GM23338 (cell line): ENCODE measurements around the gene NAXE. TPM values are rescaled to one million over a fixed set of nuclear protein-coding genes. Genes with fewer than 3 reads are reported as not detected.

ENCODE experiments used
- ATAC-seq: fragments of 200-7000 bp; cut with Tn5 transposase; 3 replicates; pipeline ENCODE4 v1.9.1; 2020
- DNase-seq: peaks from one replicate; pipeline ENCODE4 v3.0.0-alpha.2; 2015; ENCODE audit warnings: low spot score
- H2AFZ ChIP-seq: fragments of 200-600 bp; sonication (generic); 2 replicates; pipeline ENCODE4 v1.8.0; 2016; ENCODE audit warnings: antibody characterized with exemption, mild to moderate bottlenecking, moderate library complexity
- H3F3A ChIP-seq: fragments of 200-600 bp; sonication (generic); replicated peaks from 2 replicates; pipeline ENCODE4 v1.8.0; 2017; ENCODE audit warnings: antibody characterized with exemption, mixed run types, low read depth
- H3K27ac ChIP-seq: fragments of 200-600 bp; sonication (generic); 2 replicates; pipeline ENCODE4 v1.6.1; 2016; ENCODE audit warnings: low read depth
- H3K27me3 ChIP-seq: fragments of 200-600 bp; sonication (generic); 2 replicates; pipeline ENCODE4 v1.8.0; 2016; ENCODE audit warnings: mild to moderate bottlenecking, mixed run types, moderate library complexity; ENCODE audit not compliant: insufficient read depth
- H3K36me3 ChIP-seq: fragments of 200-600 bp; sonication (generic); 2 replicates; pipeline ENCODE4 v1.8.0; 2016; ENCODE audit warnings: mild to moderate bottlenecking; ENCODE audit not compliant: insufficient read depth
- H3K4me1 ChIP-seq: fragments of 200-600 bp; sonication (generic); 2 replicates; pipeline ENCODE4 v1.8.0; 2016; ENCODE audit warnings: mild to moderate bottlenecking, moderate library complexity; ENCODE audit not compliant: insufficient read depth
- H3K4me2 ChIP-seq: fragments of 200-600 bp; sonication (generic); 2 replicates; pipeline ENCODE4 v1.7.1; 2017; ENCODE audit warnings: mixed run types
- H3K4me3 ChIP-seq: fragments of 200-600 bp; sonication (generic); 2 replicates; pipeline ENCODE4 v1.6.1; 2016; ENCODE audit warnings: mixed run types
- H3K79me2 ChIP-seq: fragments of 200-600 bp; sonication (generic); replicated peaks from 2 replicates; pipeline ENCODE4 v1.8.0; 2017; ENCODE audit warnings: mild to moderate bottlenecking; ENCODE audit not compliant: insufficient read depth
- H3K9me2 ChIP-seq: fragments of 200-600 bp; sonication (generic); 2 replicates; pipeline ENCODE4 v1.8.0; 2017; ENCODE audit not compliant: insufficient read depth
- H4K20me1 ChIP-seq: fragments of 200-600 bp; sonication (generic); replicated peaks from 2 replicates; pipeline ENCODE4 v1.8.0; 2017; ENCODE audit warnings: mild to moderate bottlenecking; ENCODE audit not compliant: insufficient read depth
- H3K27ac Mint-ChIP-seq: 2 replicates; pipeline ENCODE4 v1.8.0; 2020; ENCODE audit warnings: inconsistent platforms, mild to moderate bottlenecking, moderate library complexity, mixed read lengths
- H3K27me3 Mint-ChIP-seq: 3 replicates; pipeline ENCODE4 v1.8.0; 2022; ENCODE audit warnings: low read depth, mild to moderate bottlenecking, moderate library complexity, mixed read lengths, inconsistent platforms; ENCODE audit not compliant: insufficient read depth, poor library complexity
- H3K36me3 Mint-ChIP-seq: 3 replicates; pipeline ENCODE4 v1.8.0; 2021; ENCODE audit warnings: low read depth, mild to moderate bottlenecking, inconsistent platforms, moderate library complexity, mixed read lengths
- H3K4me1 Mint-ChIP-seq: 3 replicates; pipeline ENCODE4 v1.8.0; 2020; ENCODE audit warnings: mild to moderate bottlenecking, inconsistent platforms, mixed read lengths
- H3K4me3 Mint-ChIP-seq: 3 replicates; pipeline ENCODE4 v1.8.0; 2021; ENCODE audit warnings: moderate library complexity, mild to moderate bottlenecking, inconsistent platforms, mixed read lengths
- H3K9me3 Mint-ChIP-seq: 3 replicates; pipeline ENCODE4 v1.8.0; 2020; ENCODE audit warnings: moderate library complexity, mild to moderate bottlenecking, inconsistent platforms, mixed read lengths
- CREB1 ChIP-seq: fragments of 250-450 bp; sonication (Bioruptor Pico); IDR thresholded peaks from 2 replicates; pipeline ENCODE4 v1.5.0; 2020; ENCODE audit warnings: low read depth, mild to moderate bottlenecking, moderate library complexity
- EZH2 ChIP-seq: fragments of 200-600 bp; sonication (generic); IDR thresholded peaks from one replicate; pipeline ENCODE4 v1.8.0; 2017; ENCODE audit warnings: antibody characterized with exemption, mild to moderate bottlenecking, low read depth; ENCODE audit not compliant: unreplicated experiment
- EZH2phosphoT487 ChIP-seq: fragments of 200-600 bp; sonication (generic); IDR thresholded peaks from one replicate; pipeline ENCODE4 v1.8.1; 2018; ENCODE audit warnings: antibody characterized with exemption; ENCODE audit not compliant: unreplicated experiment
- NANOG ChIP-seq: IDR thresholded peaks from 2 replicates; pipeline ENCODE4 v1.6.1; 2016; ENCODE audit warnings: antibody characterized with exemption, borderline replicate concordance
- POLR2AphosphoS5 ChIP-seq: IDR thresholded peaks from 2 replicates; pipeline ENCODE4 v1.6.1; 2016; ENCODE audit warnings: antibody characterized with exemption, low read depth
- STAT1 ChIP-seq: IDR thresholded peaks from one replicate; pipeline ENCODE4 v1.6.1; 2016; ENCODE audit warnings: antibody characterized with exemption; ENCODE audit not compliant: unreplicated experiment
- ZNF114 ChIP-seq: fragments of 250-450 bp; sonication (Bioruptor Pico); IDR thresholded peaks from 2 replicates; pipeline ENCODE4 v1.5.0; 2020; ENCODE audit warnings: mild to moderate bottlenecking, moderate library complexity
- polyA plus RNA-seq: library from polyadenylated mRNA; unstranded; fragments of >200 nt; fragmentation: Nextera tagmentation; extraction: Ambion mirVana; gene quantifications from 2 replicates; pipeline ENCODE4 v1.2.1, GENCODE V29; 2016
- total RNA-seq: library from RNA; depleted of rRNA; stranded (reverse); fragments of >200 nt; shearing (Covaris generic); gene quantifications from 2 replicates; pipeline ENCODE4 v1.2.3, GENCODE V29; 2014
- TF ChIP-seq, protein P1 (sequence below): IDR thresholded peaks from 2 replicates; pipeline ENCODE4 v1.6.1; 2016; ENCODE audit warnings: antibody characterized with exemption
- TF ChIP-seq, protein P2 (sequence below): fragments of 250-450 bp; sonication (Bioruptor Pico); IDR thresholded peaks from 2 replicates; pipeline ENCODE4 v1.5.0; 2020; ENCODE audit warnings: mild to moderate bottlenecking, moderate library complexity
- TF ChIP-seq, protein P3 (sequence below), 2 experiments: fragments of 200-600 bp in 1 of 2; sonication (generic) in 1 of 2; conservative IDR thresholded peaks; 2 replicates each; pipeline versions ENCODE4 v1.5.1 to v1.6.1; 2016 to 2017; ENCODE audit warnings: antibody characterized with exemption in 2 of 2, low read depth in 2 of 2, mild to moderate bottlenecking in 2 of 2, moderate library complexity in 1 of 2

Gene NAXE
- total and polyA plus RNA-seq, 2 experiments from 2014 or later: 82.1 to 87.5 TPM

DNA sequence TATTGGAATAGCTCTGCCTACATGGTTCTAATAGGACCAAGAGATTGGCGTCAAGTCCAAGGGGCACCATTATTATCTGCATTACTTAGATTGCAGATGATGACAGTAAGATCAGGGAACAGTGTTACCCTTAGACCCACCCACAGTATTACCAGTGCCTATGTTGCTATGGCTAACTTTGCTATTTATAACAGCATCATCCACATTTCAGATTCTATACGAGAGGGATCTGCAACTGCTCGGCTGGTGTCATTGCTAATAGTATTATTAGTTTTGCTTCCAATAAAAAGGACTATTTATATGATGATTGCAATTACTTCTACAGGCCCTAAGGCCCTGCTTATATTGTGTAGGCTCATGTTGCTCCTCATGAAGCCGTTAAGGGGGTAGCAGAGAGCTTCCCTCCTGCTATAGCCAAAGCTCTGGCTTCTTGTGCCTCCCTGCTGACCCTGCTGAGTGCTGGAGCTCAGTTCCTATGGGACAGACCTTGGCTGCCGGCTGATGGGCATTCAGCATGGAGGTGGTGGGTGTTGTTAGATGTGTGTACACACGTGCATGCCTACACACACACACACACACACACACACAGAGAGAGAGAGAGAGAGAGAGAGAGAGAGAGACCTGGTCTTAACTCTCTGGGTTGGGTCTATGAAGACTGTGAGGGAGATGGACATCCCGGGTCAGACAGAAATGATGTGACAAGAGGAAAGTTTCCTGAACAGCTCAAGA, 51.6 kb downstream of the NAXE start:
- ATAC-seq: peak; percentile 8; the same call in 2 of the 3 replicates
- Mint-ChIP-seq H3K4me3 (peak overlapping the region; percentile 72), H3K27me3 (peaks cover 68% of the 10 kb centered on the region), H3K36me3 (no peaks in the 10 kb centered on the region; the same call in 2 of the 3 replicates), H3K4me1 (peaks cover 37% of the 10 kb centered on the region), H3K27ac (no peak overlapping the region), H3K9me3 (no peaks in the 10 kb centered on the region)
- DNase-seq: no peak
- Histone ChIP-seq H3K4me3 (peak overlapping the region; percentile 74; the same call in 1 of the 2 replicates), H4K20me1 (peaks cover 3% of the 10 kb centered on the region; the same call in 1 of the 2 replicates), H3K4me2 (peak overlapping the region; percentile 95), H3F3A (peaks cover 12% of the 10 kb centered on the region; the same call in 1 of the 2 replicates), H3K36me3 (no peaks in the 10 kb centered on the region), H3K9me2 (no peaks in the 10 kb centered on the region), H3K27ac (no peak overlapping the region), H3K4me1 (peaks cover 13% of the 10 kb centered on the region), H2AFZ (no peak overlapping the region), H3K79me2 (no peaks in the 10 kb centered on the region), H3K27me3 (peaks cover 100% of the 10 kb centered on the region)
- TF ChIP-seq ZNF114 (CRISPR knock-in tag): no peak
- no peak for TF ChIP-seq EZH2
- TF ChIP-seq, protein P1, sequence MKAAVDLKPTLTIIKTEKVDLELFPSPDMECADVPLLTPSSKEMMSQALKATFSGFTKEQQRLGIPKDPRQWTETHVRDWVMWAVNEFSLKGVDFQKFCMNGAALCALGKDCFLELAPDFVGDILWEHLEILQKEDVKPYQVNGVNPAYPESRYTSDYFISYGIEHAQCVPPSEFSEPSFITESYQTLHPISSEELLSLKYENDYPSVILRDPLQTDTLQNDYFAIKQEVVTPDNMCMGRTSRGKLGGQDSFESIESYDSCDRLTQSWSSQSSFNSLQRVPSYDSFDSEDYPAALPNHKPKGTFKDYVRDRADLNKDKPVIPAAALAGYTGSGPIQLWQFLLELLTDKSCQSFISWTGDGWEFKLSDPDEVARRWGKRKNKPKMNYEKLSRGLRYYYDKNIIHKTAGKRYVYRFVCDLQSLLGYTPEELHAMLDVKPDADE: no peak
- no peak for TF ChIP-seq STAT1
- TF ChIP-seq NANOG: no peak
- no peak for TF ChIP-seq POLR2AphosphoS5

DNA sequence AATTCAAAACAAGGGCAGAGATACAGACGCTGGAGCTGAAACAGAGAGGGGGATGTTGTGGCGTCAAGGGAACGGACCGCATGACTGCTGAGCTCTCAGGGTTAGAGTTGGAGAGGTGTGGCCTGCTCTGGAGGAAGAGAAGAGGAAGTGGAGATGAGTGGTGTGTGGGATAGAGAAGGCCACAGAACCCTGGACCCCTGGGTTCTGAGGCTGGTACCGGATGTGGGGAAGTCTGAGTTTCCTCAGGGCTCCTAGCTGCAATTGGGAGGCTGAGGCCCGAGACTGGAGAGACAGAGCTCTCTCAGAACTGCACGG, 52.2 kb downstream of the NAXE start:
- H3K4me3 ChIP-seq: no peak overlapping the region
- ATAC-seq (no peak), DNase-seq (no peak)
- H3K9me2 ChIP-seq: no peaks in the 10 kb centered on the region
- no peak overlapping the region for H2AFZ ChIP-seq
- Mint-ChIP-seq H3K27me3 (peaks cover 65% of the 10 kb centered on the region), H3K4me1 (peaks cover 34% of the 10 kb centered on the region), H3K36me3 (no peaks in the 10 kb centered on the region; the same call in 2 of the 3 replicates), H3K9me3 (no peaks in the 10 kb centered on the region), H3K27ac (no peak overlapping the region), H3K4me3 (no peak overlapping the region)
- H3K4me1 ChIP-seq: peaks cover 13% of the 10 kb centered on the region
- H4K20me1 ChIP-seq: peaks cover 3% of the 10 kb centered on the region; the same call in 1 of the 2 replicates
- H3K36me3 ChIP-seq: no peaks in the 10 kb centered on the region
- H3K27me3 ChIP-seq: peaks cover 100% of the 10 kb centered on the region
- no peaks in the 10 kb centered on the region for H3K79me2 ChIP-seq
- no peak overlapping the region for H3K4me2 ChIP-seq
- H3F3A ChIP-seq: peaks cover 12% of the 10 kb centered on the region; the same call in 1 of the 2 replicates
- no peak overlapping the region for H3K27ac ChIP-seq
- TF ChIP-seq, protein P2, sequence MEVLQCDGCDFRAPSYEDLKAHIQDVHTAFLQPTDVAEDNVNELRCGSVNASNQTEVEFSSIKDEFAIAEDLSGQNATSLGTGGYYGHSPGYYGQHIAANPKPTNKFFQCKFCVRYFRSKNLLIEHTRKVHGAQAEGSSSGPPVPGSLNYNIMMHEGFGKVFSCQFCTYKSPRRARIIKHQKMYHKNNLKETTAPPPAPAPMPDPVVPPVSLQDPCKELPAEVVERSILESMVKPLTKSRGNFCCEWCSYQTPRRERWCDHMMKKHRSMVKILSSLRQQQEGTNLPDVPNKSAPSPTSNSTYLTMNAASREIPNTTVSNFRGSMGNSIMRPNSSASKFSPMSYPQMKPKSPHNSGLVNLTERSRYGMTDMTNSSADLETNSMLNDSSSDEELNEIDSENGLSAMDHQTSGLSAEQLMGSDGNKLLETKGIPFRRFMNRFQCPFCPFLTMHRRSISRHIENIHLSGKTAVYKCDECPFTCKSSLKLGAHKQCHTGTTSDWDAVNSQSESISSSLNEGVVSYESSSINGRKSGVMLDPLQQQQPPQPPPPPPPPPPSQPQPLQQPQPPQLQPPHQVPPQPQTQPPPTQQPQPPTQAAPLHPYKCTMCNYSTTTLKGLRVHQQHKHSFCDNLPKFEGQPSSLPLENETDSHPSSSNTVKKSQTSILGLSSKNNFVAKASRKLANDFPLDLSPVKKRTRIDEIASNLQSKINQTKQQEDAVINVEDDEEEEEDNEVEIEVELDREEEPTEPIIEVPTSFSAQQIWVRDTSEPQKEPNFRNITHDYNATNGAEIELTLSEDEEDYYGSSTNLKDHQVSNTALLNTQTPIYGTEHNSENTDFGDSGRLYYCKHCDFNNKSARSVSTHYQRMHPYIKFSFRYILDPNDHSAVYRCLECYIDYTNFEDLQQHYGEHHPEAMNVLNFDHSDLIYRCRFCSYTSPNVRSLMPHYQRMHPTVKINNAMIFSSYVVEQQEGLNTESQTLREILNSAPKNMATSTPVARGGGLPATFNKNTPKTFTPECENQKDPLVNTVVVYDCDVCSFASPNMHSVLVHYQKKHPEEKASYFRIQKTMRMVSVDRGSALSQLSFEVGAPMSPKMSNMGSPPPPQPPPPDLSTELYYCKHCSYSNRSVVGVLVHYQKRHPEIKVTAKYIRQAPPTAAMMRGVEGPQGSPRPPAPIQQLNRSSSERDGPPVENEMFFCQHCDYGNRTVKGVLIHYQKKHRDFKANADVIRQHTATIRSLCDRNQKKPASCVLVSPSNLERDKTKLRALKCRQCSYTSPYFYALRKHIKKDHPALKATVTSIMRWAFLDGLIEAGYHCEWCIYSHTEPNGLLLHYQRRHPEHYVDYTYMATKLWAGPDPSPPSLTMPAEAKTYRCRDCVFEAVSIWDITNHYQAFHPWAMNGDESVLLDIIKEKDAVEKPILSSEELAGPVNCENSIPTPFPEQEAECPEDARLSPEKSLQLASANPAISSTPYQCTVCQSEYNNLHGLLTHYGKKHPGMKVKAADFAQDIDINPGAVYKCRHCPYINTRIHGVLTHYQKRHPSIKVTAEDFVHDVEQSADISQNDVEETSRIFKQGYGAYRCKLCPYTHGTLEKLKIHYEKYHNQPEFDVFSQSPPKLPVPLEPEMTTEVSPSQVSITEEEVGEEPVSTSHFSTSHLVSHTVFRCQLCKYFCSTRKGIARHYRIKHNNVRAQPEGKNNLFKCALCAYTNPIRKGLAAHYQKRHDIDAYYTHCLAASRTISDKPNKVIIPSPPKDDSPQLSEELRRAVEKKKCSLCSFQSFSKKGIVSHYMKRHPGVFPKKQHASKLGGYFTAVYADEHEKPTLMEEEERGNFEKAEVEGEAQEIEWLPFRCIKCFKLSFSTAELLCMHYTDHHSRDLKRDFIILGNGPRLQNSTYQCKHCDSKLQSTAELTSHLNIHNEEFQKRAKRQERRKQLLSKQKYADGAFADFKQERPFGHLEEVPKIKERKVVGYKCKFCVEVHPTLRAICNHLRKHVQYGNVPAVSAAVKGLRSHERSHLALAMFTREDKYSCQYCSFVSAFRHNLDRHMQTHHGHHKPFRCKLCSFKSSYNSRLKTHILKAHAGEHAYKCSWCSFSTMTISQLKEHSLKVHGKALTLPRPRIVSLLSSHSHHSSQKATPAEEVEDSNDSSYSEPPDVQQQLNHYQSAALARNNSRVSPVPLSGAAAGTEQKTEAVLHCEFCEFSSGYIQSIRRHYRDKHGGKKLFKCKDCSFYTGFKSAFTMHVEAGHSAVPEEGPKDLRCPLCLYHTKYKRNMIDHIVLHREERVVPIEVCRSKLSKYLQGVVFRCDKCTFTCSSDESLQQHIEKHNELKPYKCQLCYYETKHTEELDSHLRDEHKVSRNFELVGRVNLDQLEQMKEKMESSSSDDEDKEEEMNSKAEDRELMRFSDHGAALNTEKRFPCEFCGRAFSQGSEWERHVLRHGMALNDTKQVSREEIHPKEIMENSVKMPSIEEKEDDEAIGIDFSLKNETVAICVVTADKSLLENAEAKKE (CRISPR knock-in tag): no peak
- TF ChIP-seq NANOG (no peak), CREB1 (no peak), STAT1 (no peak), EZH2phosphoT487 (no peak), ZNF114 (CRISPR knock-in tag) (no peak), EZH2 (no peak), POLR2AphosphoS5 (no peak)
- TF ChIP-seq, protein P1: no peak
- TF ChIP-seq, protein P3, sequence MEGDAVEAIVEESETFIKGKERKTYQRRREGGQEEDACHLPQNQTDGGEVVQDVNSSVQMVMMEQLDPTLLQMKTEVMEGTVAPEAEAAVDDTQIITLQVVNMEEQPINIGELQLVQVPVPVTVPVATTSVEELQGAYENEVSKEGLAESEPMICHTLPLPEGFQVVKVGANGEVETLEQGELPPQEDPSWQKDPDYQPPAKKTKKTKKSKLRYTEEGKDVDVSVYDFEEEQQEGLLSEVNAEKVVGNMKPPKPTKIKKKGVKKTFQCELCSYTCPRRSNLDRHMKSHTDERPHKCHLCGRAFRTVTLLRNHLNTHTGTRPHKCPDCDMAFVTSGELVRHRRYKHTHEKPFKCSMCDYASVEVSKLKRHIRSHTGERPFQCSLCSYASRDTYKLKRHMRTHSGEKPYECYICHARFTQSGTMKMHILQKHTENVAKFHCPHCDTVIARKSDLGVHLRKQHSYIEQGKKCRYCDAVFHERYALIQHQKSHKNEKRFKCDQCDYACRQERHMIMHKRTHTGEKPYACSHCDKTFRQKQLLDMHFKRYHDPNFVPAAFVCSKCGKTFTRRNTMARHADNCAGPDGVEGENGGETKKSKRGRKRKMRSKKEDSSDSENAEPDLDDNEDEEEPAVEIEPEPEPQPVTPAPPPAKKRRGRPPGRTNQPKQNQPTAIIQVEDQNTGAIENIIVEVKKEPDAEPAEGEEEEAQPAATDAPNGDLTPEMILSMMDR (conservative IDR thresholded peaks at IDR 0.05; ENCODE audit: low read depth in 2 of 2): no peak
